Natural killer cell treated with Interleukin-12 subunit alpha and Interleukin-12 subunit beta and Interleukin-15 and Interleukin-18, amount 100 ng/mL, for 72 hours (primary cell): ENCODE data around the gene WWTR1. TPM values are rescaled to one million over a fixed set of nuclear protein-coding genes. Genes with fewer than 3 reads are reported as not detected.

Source experiments
- ATAC-seq, 2 donors: fragments of 150-1000 bp; cut with Tn5 transposase in 1 of 2; sonication (Bioruptor Pico), chemical (Tn5 transposase) in 1 of 2; 2 replicates each; pipeline ENCODE4 v1.10.0; 2021
- DNase-seq: peaks from one replicate; pipeline ENCODE4 v3.0.0; 2022; ENCODE audit warnings: low spot score
- H3K27ac Mint-ChIP-seq, 2 donors: 1 replicate in 1 of 2; 2 replicates in 1 of 2; pipeline ENCODE4 v1.8.0; 2022; ENCODE audit warnings: mixed read lengths in 2 of 2, mild to moderate bottlenecking in 1 of 2, moderate library complexity in 1 of 2
- H3K27me3 Mint-ChIP-seq, 2 donors: 1 replicate in 1 of 2; 2 replicates in 1 of 2; pipeline ENCODE4 v1.8.0; 2022; ENCODE audit warnings: mixed read lengths in 2 of 2
- H3K36me3 Mint-ChIP-seq: one replicate; pipeline ENCODE4 v1.8.0; 2022; ENCODE audit warnings: mixed read lengths
- H3K4me1 Mint-ChIP-seq, 2 donors: 1 replicate in 1 of 2; 2 replicates in 1 of 2; pipeline ENCODE4 v1.8.0; 2022; ENCODE audit warnings: low read depth in 2 of 2, mixed read lengths in 2 of 2, mild to moderate bottlenecking in 1 of 2
- H3K4me3 Mint-ChIP-seq: one replicate; pipeline ENCODE4 v1.8.0; 2022; ENCODE audit warnings: mixed read lengths
- H3K9me3 Mint-ChIP-seq: 2 replicates; pipeline ENCODE4 v1.8.0; 2022; ENCODE audit warnings: mixed read lengths
- total RNA-seq, 2 donors: library from RNA; stranded (reverse); gene quantifications; one replicate each; pipeline ENCODE4 v1.2.3, GENCODE V29; 2022

WWTR1 gene
- total RNA-seq, 2 donors from 2014 or later, result 0.55 to 6.7 TPM

DNA sequence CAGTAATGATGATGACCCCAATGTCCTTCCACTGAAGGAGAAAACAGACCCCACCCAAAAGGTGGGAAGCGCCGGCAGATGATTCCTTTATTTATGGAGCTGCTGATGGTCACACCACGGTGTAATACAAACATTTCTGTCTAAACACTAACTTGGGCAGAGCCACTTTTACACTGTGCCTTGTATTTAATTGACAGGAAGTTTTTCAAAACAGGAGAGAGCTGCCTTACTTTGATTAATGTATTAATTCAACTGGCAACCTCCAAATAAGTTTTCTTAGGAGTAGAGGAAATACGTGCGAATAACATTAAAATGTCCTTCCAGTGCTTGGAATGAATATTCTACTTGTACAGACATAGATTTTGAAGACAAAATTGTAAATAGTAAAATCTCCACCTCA is 70.4 kb downstream of the WWTR1 start:
- H3K9me3 Mint-ChIP-seq, result no peaks in the 10 kb centered on the region
- H3K36me3 Mint-ChIP-seq, result no peaks in the 10 kb centered on the region
- no peak for ATAC-seq
- H3K4me3 Mint-ChIP-seq, result no peak overlapping the region
- DNase-seq, result no peak
- H3K4me1 Mint-ChIP-seq, result peaks cover 0 to 8% of the 10 kb centered on the region in 2 donors
- peaks cover 8 to 10% of the 10 kb centered on the region in 2 donors for H3K27me3 Mint-ChIP-seq
- H3K27ac Mint-ChIP-seq, result no peak overlapping the region

DNA sequence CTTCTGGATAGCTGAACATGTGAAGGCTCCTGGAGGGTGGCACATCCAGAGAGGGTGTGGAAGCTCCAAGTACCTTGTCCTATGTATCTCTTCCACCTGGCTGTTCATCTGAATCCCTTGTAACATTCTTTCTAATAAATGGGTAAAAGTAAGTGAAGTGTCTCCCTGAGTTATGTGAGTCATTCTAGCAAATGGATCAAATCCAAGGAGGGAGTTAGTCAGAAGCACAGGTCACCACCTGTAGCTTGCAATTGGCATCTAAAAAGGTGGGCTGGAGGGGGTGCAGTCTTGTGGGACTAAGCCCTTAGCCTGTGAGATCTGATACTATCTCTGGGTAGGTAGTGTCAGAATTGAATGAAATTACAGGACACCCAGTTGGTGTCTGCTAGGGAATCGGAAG is 71.0 kb downstream of the WWTR1 start:
- DNase-seq, result no peak

DNA sequence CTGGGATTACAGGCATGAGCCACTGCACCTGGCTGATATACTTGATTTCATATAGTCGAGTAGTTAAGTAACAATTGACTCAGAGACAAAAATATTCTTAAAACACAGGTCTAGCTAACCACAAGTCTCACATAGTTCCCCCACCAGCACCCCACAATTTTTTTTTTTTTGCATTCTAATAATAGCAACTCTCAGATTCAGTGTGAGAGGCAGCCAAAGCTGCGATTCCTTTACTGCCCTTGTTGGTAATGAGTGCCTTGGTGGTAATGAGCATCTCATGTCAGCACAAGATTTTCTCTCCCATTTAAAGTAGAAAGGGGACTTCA is 72.5 kb downstream of the WWTR1 start:
- ATAC-seq (peak in 1 of 2 donors; percentile 61), DNase-seq (no peak)
- Mint-ChIP-seq H3K27ac (no peak overlapping the region), H3K36me3 (no peaks in the 10 kb centered on the region), H3K9me3 (no peaks in the 10 kb centered on the region), H3K27me3 (peaks cover 8 to 12% of the 10 kb centered on the region in 2 donors), H3K4me1 (peaks cover 4 to 22% of the 10 kb centered on the region in 2 donors), H3K4me3 (no peak overlapping the region)

More for the DNA sequence above, 71.0 kb downstream of the WWTR1 start:
- Mint-ChIP-seq H3K27ac (no peak overlapping the region), H3K9me3 (no peaks in the 10 kb centered on the region), H3K4me3 (no peak overlapping the region), H3K27me3 (peaks cover 8 to 10% of the 10 kb centered on the region in 2 donors), H3K4me1 (peaks cover 0 to 8% of the 10 kb centered on the region in 2 donors), H3K36me3 (no peaks in the 10 kb centered on the region)
- no peak for ATAC-seq

DNA sequence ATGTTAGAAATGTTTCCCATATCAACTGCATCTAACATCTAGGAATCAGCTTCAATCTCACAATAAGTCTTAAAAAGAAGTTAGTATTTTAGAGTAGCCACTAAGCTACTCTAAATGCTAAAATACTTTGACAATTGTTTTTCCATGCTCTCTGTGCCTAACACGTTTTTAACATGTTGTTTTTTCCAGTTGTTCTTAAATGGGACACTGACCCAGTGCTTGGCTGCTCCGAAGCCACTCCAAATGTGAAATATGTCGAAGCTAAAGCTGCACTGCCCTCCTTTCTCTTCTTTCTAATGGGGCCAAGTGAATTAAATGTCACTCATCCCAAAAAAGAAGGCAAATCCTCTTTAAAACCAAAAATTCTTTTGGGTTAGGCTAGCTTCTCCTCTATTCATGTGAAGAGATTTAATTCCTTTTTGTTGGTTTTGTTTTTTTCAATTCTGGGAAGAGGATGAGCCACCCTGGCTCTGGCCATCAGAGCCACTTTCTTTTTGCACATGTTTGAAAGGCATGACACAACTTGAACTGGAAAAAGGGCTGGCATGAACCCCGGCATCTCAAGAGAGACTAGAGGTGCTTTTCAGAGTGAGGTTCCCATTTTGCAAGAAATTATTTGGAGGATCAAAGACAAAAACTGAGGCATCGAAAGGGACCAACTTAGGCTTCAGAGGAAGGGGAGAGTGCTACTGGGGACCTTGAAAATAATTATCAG is 73.7 kb downstream of the WWTR1 start:
- ATAC-seq, result no peak
- no peaks in the 10 kb centered on the region for H3K9me3 Mint-ChIP-seq
- H3K36me3 Mint-ChIP-seq, result no peaks in the 10 kb centered on the region
- peaks cover 11 to 35% of the 10 kb centered on the region in 2 donors for H3K4me1 Mint-ChIP-seq
- DNase-seq, result no peak
- no peak overlapping the region for H3K4me3 Mint-ChIP-seq
- no peak overlapping the region for H3K27ac Mint-ChIP-seq
- H3K27me3 Mint-ChIP-seq, result peaks cover 8 to 12% of the 10 kb centered on the region in 2 donors

DNA sequence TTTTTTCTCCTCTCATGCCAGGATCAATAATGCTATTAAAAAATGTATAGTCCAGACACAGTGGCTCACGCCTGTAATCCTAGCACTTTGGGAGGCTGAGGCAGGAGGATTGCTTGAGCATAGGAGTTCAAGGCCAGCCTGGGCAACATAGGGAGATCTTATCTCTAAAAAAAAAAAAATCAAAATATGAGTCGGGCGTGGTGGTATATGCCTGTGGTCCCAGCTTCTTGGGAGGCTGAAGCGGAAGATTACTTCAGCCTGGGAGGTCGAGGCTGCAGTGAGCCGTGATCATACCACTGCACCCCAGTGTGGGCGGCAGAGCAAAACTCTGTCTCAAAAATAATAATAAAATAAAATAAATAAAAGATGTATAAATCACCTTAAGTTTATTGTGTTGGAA is 75.4 kb downstream of the WWTR1 start:
- no peak for ATAC-seq
- H3K27me3 Mint-ChIP-seq, result peaks cover 8 to 9% of the 10 kb centered on the region in 2 donors
- no peaks in the 10 kb centered on the region for H3K9me3 Mint-ChIP-seq
- H3K36me3 Mint-ChIP-seq, result no peaks in the 10 kb centered on the region
- H3K27ac Mint-ChIP-seq, result no peak overlapping the region
- DNase-seq, result no peak
- no peak overlapping the region for H3K4me3 Mint-ChIP-seq
- H3K4me1 Mint-ChIP-seq, result peaks cover 14 to 41% of the 10 kb centered on the region in 2 donors

DNA sequence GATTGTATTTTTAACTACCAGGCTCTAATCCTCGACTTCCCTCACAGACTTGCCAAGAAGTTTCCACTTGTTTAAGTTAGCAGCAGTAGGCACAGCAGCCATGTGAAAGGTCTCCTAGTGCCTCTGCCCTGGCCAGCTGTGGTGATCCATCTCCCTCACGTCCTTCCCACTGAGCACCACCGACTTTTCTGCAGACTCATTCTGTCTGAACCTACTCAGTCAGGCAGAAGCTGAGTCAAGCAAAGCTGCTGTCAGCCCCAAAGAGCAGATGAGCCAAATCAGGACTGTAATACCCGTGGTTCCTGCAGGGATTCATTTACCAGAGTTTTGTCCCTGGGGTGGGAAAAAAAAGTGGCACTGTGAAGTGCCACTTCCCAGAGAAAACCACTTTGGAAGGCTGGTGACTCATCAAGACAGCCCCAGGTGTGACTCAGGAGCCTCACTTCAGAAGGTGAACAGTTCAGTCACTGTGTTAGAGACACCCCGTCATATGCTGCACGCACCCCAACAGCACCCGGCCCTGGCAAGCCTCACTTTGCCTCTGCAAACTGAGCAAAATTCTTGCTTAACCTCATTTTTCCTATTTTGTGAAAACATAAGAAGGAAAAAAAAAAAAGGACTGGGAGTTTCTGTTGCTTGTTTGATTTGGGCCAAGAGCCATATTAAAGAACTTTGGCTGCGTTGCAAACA is 76.0 kb downstream of the WWTR1 start:
- Mint-ChIP-seq H3K4me3 (no peak overlapping the region), H3K9me3 (no peaks in the 10 kb centered on the region), H3K36me3 (no peaks in the 10 kb centered on the region), H3K27me3 (peaks cover 4 to 7% of the 10 kb centered on the region in 2 donors), H3K4me1 (peaks cover 14 to 41% of the 10 kb centered on the region in 2 donors), H3K27ac (no peak overlapping the region)
- no peak for DNase-seq
- ATAC-seq, result peak in 1 of 2 donors; percentile 29

DNA sequence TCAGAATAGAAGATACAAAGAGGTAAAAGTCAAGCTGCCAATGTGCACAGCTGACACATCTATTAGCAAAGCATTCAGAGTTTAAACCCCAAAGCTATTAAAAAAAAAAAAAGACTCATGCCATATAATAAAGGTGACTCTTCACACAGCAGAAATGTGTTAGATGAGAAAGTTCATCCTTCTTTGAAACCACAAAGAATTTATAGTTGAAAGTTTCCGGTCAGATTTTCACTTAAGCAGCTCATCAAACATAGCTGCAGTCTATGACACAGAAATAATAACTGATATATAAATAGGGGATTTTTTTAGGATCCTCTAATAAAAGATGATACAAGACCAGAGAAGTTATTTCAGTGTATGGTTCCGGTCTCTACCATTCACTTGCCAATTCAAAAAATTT is 76.6 kb downstream of the WWTR1 start:
- H3K4me3 Mint-ChIP-seq, result peak overlapping the region; percentile 32
- peaks cover 0 to 7% of the 10 kb centered on the region in 2 donors for H3K27me3 Mint-ChIP-seq
- no peak for DNase-seq
- H3K4me1 Mint-ChIP-seq, result peaks cover 17 to 45% of the 10 kb centered on the region in 2 donors
- H3K36me3 Mint-ChIP-seq, result no peaks in the 10 kb centered on the region
- no peak for ATAC-seq
- no peak overlapping the region for H3K27ac Mint-ChIP-seq
- no peaks in the 10 kb centered on the region for H3K9me3 Mint-ChIP-seq

DNA sequence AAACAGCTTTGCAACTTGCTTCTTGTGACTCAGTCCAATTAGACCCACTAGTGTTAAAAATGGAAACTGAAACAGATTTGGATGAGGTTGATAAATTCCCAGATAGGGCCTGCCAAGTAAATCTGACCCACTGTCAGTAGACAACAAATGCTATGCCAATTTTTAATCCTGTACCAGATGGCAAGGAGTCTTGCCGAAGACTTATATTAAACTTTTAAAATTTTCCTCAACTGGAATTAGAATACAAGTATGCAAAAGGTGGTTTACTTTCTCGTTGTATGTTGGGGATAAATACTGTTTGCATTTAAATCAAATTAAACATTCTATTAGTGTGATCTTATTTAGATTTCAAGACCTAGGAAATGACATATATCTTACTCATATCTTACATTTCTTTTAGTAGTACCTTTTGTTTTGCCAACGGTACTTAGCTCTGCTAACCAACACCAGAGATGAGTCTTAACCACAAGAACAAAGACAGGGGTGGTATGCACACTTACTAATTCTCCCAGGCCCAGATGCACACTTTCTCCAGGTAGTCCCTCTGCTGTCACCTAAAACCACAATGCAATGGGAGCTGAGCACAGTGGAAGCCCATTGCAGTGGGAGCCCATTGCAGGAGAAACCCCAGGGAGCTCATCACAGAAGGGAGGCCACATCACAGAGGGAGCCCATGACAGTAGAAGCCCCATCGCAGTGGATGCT is 77.8 kb downstream of the WWTR1 start:
- Mint-ChIP-seq H3K4me1 (peaks cover 23 to 57% of the 10 kb centered on the region in 2 donors), H3K27ac (peak overlapping the region; percentile 11 to 48)
- peak; percentile 69 to 89 for ATAC-seq

DNA sequence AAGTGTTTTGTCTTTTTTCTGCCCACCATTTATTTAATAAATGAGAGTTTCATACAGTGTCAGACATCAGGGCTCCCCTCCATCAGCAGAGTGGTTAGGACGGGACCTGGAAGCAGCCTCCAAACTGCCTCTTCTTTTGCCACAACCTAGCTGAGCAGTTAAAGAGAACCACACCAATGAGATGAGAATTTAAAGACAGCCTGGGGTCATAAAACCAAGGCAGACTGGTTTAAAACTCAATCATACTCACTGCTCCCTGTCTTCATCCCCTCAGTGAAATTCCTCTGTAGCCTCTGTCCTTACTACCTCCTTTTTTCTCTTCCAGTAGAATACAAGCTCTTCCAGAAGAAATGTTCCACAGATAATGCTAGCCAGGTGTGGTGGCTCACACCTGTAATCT is 78.7 kb downstream of the WWTR1 start:
- peaks cover 0 to 5% of the 10 kb centered on the region in 2 donors for H3K27me3 Mint-ChIP-seq
- H3K27ac Mint-ChIP-seq, result peak overlapping the region; percentile 11 to 48
- peak overlapping the region; percentile 19 for H3K4me3 Mint-ChIP-seq
- DNase-seq (no peak), ATAC-seq (no peak)
- peaks cover 27 to 56% of the 10 kb centered on the region in 2 donors for H3K4me1 Mint-ChIP-seq
- H3K36me3 Mint-ChIP-seq, result no peaks in the 10 kb centered on the region
- peaks cover 2% of the 10 kb centered on the region for H3K9me3 Mint-ChIP-seq

More for the DNA sequence above, 77.8 kb downstream of the WWTR1 start:
- no peak for DNase-seq
- H3K4me3 Mint-ChIP-seq, result peak overlapping the region; percentile 19
- no peaks in the 10 kb centered on the region for H3K9me3 Mint-ChIP-seq
- H3K27me3 Mint-ChIP-seq, result peaks cover 0 to 7% of the 10 kb centered on the region in 2 donors
- no peaks in the 10 kb centered on the region for H3K36me3 Mint-ChIP-seq

DNA sequence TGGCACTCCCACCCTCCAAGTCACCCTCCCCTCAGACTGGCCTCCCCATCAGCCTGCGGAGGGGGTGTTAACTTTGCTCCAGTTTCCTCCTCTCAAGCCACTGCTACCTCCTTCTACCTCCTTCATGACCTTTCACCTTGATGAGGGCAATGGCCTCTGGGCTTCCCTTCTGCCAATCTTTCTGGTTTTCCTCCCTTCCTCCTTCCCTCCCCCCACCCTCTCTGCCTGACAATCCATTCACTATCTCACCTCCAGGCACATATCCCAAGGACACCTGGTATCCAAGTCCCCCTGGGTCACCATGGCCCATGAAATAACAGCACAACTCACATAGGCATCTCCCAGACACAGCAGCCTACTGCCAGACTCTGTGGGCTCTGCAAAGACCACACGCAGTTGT is 80.0 kb downstream of the WWTR1 start:
- no peaks in the 10 kb centered on the region for H3K36me3 Mint-ChIP-seq
- no peak for DNase-seq
- peaks cover 2% of the 10 kb centered on the region for H3K9me3 Mint-ChIP-seq
- peak overlapping the region in 1 of 2 donors; percentile 78 for H3K27ac Mint-ChIP-seq
- no peak overlapping the region for H3K4me3 Mint-ChIP-seq
- H3K4me1 Mint-ChIP-seq, result peaks cover 28 to 60% of the 10 kb centered on the region in 2 donors
- no peak for ATAC-seq
- peaks cover 0 to 2% of the 10 kb centered on the region in 2 donors for H3K27me3 Mint-ChIP-seq

DNA sequence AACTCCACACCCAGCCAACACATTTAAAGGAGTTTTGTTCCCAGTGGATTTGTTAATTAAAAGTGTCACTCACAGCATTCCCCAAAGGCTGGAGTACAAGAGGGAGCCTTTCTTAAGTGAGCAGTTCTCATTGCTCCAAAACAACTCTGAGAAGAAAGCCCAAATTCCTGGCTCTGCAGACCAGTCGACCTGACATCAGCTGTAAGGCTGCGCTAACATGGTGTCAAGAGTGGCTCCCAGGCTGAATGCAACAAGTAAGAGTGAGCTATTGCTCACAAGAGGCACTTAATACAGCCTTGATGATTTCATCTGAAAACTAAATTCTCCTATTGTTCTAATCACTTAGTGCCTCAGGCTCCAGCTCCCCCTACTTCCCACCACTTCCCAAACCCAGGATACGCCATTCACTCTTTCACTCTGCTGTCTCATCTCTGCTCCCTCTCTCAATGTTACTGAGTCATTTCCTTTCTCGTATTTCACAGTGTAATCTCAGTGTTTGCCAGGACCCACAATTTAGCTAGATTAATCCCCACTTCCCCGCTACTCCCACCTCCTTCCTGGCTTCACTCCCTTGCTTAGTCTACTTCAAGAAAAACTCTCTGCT is 81.8 kb downstream of the WWTR1 start:
- Mint-ChIP-seq H3K4me3 (peak overlapping the region; percentile 69), H3K9me3 (peaks cover 2% of the 10 kb centered on the region), H3K27me3 (no peaks in the 10 kb centered on the region), H3K36me3 (no peaks in the 10 kb centered on the region), H3K27ac (peak overlapping the region; percentile 58 to 66), H3K4me1 (peaks cover 26 to 52% of the 10 kb centered on the region in 2 donors)
- ATAC-seq (peak; percentile 58 to 67), DNase-seq (no peak)

DNA sequence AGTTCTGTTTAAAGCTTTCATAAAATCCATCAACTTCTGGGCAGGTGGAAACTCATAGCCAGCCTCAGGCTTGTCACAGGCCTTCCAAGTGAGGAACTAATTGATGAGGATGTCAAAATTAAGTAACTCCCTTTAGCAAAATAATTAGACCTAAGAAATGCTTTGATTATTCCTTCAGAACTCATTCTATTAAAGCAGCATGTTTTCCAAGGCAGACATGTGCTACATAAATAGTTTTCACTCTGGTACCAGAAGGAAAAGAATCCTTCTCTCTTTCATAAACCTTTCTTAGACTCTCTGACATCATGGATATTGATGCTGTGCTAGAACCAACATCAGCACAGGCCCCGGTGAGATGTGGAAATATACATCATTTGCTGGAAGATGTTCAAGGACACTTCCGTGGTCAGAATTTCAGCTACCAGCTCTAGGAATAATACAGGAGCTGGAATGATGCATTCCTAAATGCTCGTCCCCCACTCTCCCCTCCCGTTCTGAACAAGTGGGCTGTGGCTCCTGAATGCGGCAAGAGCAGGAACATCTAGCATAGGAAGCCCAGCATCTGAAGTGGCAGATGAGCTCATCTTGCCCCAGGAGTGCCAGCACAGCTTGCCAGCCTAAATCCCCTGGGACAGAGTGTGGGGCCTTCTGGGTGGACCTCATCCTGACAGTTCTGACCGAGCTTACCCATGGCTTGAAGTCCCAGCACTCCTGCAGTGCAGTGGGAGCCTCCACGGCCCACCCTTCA is 82.4 kb downstream of the WWTR1 start:
- no peak for DNase-seq
- no peak for ATAC-seq

More for the DNA sequence above, 82.4 kb downstream of the WWTR1 start:
- peak overlapping the region; percentile 58 to 66 for H3K27ac Mint-ChIP-seq
- H3K4me3 Mint-ChIP-seq, result peak overlapping the region; percentile 48
- no peaks in the 10 kb centered on the region for H3K36me3 Mint-ChIP-seq
- no peaks in the 10 kb centered on the region for H3K27me3 Mint-ChIP-seq
- peaks cover 2% of the 10 kb centered on the region for H3K9me3 Mint-ChIP-seq
- peaks cover 23 to 47% of the 10 kb centered on the region in 2 donors for H3K4me1 Mint-ChIP-seq
